NCI-H1048 (cell line): Measurements from ENCODE around the gene RRAGA.
"Not testable (repeated sequence)": the region's sequence is repeated elsewhere in the genome, so short reads cannot be mapped to it uniquely, and the experiment has no call there.

ENCODE experiments used
- DNase-seq: peaks from one replicate; lab custom pipeline; 2025; lab: John Stamatoyannopoulos, UW

Gene RRAGA

DNA sequence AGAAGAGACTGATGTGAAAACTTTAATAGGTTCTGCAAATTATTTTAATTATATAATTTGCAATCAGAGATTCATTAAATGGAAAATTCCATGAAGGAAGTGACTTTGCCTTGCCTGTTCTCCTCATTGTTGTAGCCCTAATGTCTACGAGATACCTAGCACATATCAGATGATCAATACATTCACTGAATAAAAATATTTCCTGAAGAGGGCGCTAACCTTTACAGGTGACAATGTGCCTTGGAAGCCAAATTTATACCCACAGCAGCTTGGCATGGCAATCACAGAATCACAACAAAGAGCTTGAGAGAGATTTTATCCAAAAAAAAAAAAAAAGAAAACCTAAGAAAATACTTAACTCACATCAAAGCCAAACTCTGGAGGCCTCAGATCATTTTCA is 36.1 kb downstream of the RRAGA start:
- DNase-seq, result no peak

DNA sequence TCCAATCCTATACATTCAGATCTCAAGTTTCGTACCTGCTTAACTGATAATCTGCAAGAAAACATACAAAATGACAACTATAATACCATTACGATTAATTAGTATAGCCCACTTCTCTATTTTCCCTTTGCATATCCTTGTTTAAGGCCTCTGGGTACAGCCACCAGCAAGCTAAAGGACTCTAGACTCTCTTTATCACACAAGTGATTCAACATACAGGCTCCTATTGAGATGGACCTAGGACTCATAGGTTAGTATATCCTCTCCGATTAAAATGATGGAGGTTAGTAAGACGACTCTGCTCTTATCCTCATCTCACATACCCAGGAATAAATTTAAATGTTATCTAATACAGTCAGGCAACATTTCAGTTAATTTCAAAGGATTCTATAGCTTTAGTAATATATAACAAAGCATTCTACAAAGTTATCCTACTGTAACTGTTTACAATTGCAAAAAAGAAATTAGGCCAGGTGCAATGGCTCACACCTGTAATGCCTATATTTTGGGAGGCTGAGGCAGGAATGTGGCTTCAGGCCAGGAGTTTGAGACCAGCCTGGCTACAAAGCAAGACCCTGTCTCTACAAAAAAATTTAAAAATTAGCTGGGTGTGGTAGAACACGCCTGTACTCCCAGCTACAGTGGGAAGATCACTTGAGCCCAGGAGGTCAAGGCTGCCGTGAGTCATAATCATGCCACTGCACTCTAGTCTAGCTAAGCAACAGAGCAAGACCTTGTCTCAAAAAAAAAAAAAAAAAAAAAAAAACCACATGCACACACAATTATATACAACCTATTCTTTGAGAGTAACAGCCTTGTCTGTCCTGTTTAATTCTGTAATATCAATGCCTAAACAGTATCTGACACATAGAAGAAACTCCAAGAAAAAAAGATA is 38.1 kb downstream of the RRAGA start:
- DNase-seq, result no peak

DNA sequence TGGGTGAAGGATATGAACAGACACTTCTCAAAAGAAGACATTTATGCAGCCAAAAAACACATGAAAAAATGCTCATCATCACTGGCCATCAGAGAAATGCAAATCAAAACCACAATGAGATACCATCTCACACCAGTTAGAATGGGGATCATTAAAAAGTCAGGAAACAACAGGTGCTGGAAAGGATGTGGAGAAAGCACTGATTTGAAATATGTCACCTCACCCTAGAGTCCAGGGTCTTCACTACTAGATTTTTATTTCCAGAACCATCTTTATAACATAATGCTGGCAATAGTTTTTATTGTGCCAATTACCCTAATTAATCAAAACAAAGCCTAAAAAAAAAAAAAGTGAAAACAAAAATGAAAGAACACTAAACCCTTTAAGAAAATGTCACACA is 48.2 kb downstream of the RRAGA start:
- DNase-seq, result not testable (repeated sequence)
